IMR-90 (cell line): ENCODE measurements around the gene TMEM17. TPM values are rescaled to one million over a fixed set of nuclear protein-coding genes. Genes with fewer than 3 reads are reported as not detected.

Experiments used
- ATAC-seq: fragments of 200-7000 bp; cut with Tn5 transposase; 2 replicates; pipeline ENCODE4 v1.9.1; 2020; ENCODE audit warnings: low read depth, mild to moderate bottlenecking, moderate library complexity
- BruUV-seq: library from RNA; stranded (reverse); fragments of 400-500 nt; replicated peaks from 2 replicates; lab custom pipeline; 2021; lab: Mats Ljungman, UMichigan
- CTCF ChIA-PET: fragments of 300-600 bp; formaldehyde crosslinking; extraction: SDS; loops from one replicate; lab custom pipeline; 2021; ENCODE audit warnings: antibody characterized with exemption; lab: Yijun Ruan, JAX
- POLR2A ChIA-PET: fragments of 300-600 bp; sonication (Branson Sonifier 250); formaldehyde crosslinking; loops from one replicate; lab custom pipeline; 2022; ENCODE audit warnings: antibody characterized with exemption; ENCODE audit not compliant: unreplicated experiment; lab: Charles Lee
- DNase-seq: peaks from one replicate; pipeline ENCODE4 v3.0.0; 2013
- H2AFZ ChIP-seq: replicated peaks from 2 replicates; pipeline ENCODE3; 2013; ENCODE audit warnings: low read length, mild to moderate bottlenecking; ENCODE audit not compliant: poor library complexity
- H2AK5ac ChIP-seq: 2 replicates; pipeline ENCODE4 v1.6.1; 2013; ENCODE audit warnings: low read depth, low read length, inconsistent platforms
- H2AK9ac ChIP-seq: replicated peaks from 2 replicates; pipeline ENCODE3; 2013; ENCODE audit warnings: mild to moderate bottlenecking, low read depth, low read length, moderate library complexity; ENCODE audit not compliant: poor library complexity
- H2BK120ac ChIP-seq: 2 replicates; pipeline ENCODE4 v1.6.1; 2013; ENCODE audit warnings: low read depth, low read length, inconsistent platforms
- H2BK15ac ChIP-seq: 3 replicates; pipeline ENCODE4 v1.6.1; 2013; ENCODE audit warnings: low read depth, low read length, inconsistent platforms
- H2BK20ac ChIP-seq: 2 replicates; pipeline ENCODE4 v1.6.1; 2013; ENCODE audit warnings: low read depth, mild to moderate bottlenecking, inconsistent platforms, low read length, moderate library complexity
- H2BK5ac ChIP-seq: 2 replicates; pipeline ENCODE4 v1.6.1; 2013; ENCODE audit warnings: mild to moderate bottlenecking, low read depth, low read length, inconsistent platforms; ENCODE audit not compliant: poor library complexity, severe bottlenecking
- H3K14ac ChIP-seq: replicated peaks from 2 replicates; pipeline ENCODE4 v1.6.1; 2013; ENCODE audit warnings: low read depth, low read length, inconsistent platforms
- H3K18ac ChIP-seq: 2 replicates; pipeline ENCODE4 v1.6.1; 2013; ENCODE audit warnings: low read depth, low read length, control low read depth
- H3K23ac ChIP-seq: 2 replicates; pipeline ENCODE4 v1.6.1; 2013; ENCODE audit warnings: low read depth, low read length, inconsistent platforms
- H3K27ac ChIP-seq: 2 replicates; pipeline ENCODE4 v1.5.1; 2013; ENCODE audit warnings: mild to moderate bottlenecking, control low read depth, low read length; ENCODE audit not compliant: insufficient read depth
- H3K27me3 ChIP-seq: 2 replicates; pipeline ENCODE4 v1.6.1; 2013; ENCODE audit warnings: low read length; ENCODE audit not compliant: control insufficient read depth, insufficient read depth
- H3K36me3 ChIP-seq: 2 replicates; pipeline ENCODE4 v1.6.1; 2013; ENCODE audit warnings: low read length, mixed read lengths; ENCODE audit not compliant: control insufficient read depth, insufficient read depth
- H3K4ac ChIP-seq: 2 replicates; pipeline ENCODE4 v1.6.1; 2013; ENCODE audit warnings: low read depth, low read length, inconsistent platforms
- H3K4me1 ChIP-seq: 2 replicates; pipeline ENCODE4 v1.6.1; 2013; ENCODE audit warnings: low read length, mixed read lengths; ENCODE audit not compliant: control insufficient read depth, insufficient read depth
- H3K4me2 ChIP-seq: 2 replicates; pipeline ENCODE4 v1.6.1; 2013; ENCODE audit warnings: low read depth, mild to moderate bottlenecking, control low read depth, low read length, moderate library complexity
- H3K4me3 ChIP-seq: 2 replicates; pipeline ENCODE4 v1.5.1; 2013; ENCODE audit warnings: low read depth, mild to moderate bottlenecking, control low read depth, low read length, moderate library complexity; ENCODE audit not compliant: insufficient read depth
- H3K56ac ChIP-seq: 2 replicates; pipeline ENCODE4 v1.6.1; 2013; ENCODE audit warnings: low read length, inconsistent platforms; ENCODE audit not compliant: insufficient read depth; ENCODE audit errors: extremely low read depth
- H3K79me1 ChIP-seq, 2 experiments: 2 replicates each; pipeline ENCODE4 v1.6.1; 2013; ENCODE audit warnings: low read length in 2 of 2, inconsistent platforms in 1 of 2, low read depth in 1 of 2
- H3K9ac ChIP-seq: 2 replicates; pipeline ENCODE4 v1.6.1; 2013; ENCODE audit warnings: low read depth, low read length, control low read depth
- H3K9me1 ChIP-seq: 2 replicates; pipeline ENCODE4 v1.6.1; 2013; ENCODE audit warnings: low read length, inconsistent platforms; ENCODE audit not compliant: insufficient read depth
- H3K9me3 ChIP-seq: 2 replicates; pipeline ENCODE4 v1.6.1; 2013; ENCODE audit warnings: low read length; ENCODE audit not compliant: control insufficient read depth, insufficient read depth
- H4K20me1 ChIP-seq: 2 replicates; pipeline ENCODE4 v1.6.1; 2013; ENCODE audit warnings: low read length, inconsistent platforms; ENCODE audit not compliant: insufficient read depth
- H4K5ac ChIP-seq: 2 replicates; pipeline ENCODE4 v1.6.1; 2013; ENCODE audit warnings: mild to moderate bottlenecking, low read depth, low read length, control low read depth
- H4K8ac ChIP-seq, 2 experiments: 2 replicates each; pipeline ENCODE4 v1.6.1; 2013; ENCODE audit warnings: low read depth in 2 of 2, low read length in 2 of 2, control low read depth in 1 of 2, inconsistent platforms in 1 of 2
- H4K91ac ChIP-seq: 2 replicates; pipeline ENCODE4 v1.6.1; 2013; ENCODE audit warnings: low read depth, low read length, inconsistent platforms; ENCODE audit not compliant: insufficient read depth
- CEBPB ChIP-seq: IDR thresholded peaks from 2 replicates; pipeline ENCODE4 v1.6.1; 2012; ENCODE audit warnings: low read depth, low read length, improper control_type of control experiment
- MXI1 ChIP-seq: IDR thresholded peaks from 2 replicates; pipeline ENCODE4 v1.6.1; 2012; ENCODE audit warnings: low read depth, mild to moderate bottlenecking, low read length, moderate library complexity, borderline replicate concordance
- POLR2A ChIP-seq: IDR thresholded peaks from 2 replicates; pipeline ENCODE4 v1.6.1; 2012; ENCODE audit warnings: mild to moderate bottlenecking, low read depth, low read length
- RCOR1 ChIP-seq: IDR thresholded peaks from 2 replicates; pipeline ENCODE4 v1.6.1; 2012; ENCODE audit warnings: mild to moderate bottlenecking, low read length, improper control_type of control experiment; ENCODE audit not compliant: insufficient replicate concordance
- RFX5 ChIP-seq: IDR thresholded peaks from 2 replicates; pipeline ENCODE4 v1.8.0; 2012; ENCODE audit warnings: low read depth, mild to moderate bottlenecking, low read length, moderate library complexity
- WGBS, 2 experiments: methylation state at CpG; one replicate each; pipeline versions ENCODE4 v1.1.5 to v1.1.7; 2013; ENCODE audit warnings: missing lambda C conversion rate in 2 of 2; ENCODE audit not compliant: insufficient read length in 1 of 2; ENCODE audit errors: extremely low coverage in 2 of 2; 5-methylcytosine and 5-hydroxymethylcytosine counted together
- dilution Hi-C: fragments of 300-500 bp; cut with HindIII; formaldehyde crosslinking; loops from one replicate; pipeline ENCODE4 v1.14.3; 2018; ENCODE audit warnings: low sequenced_read_pairs; ENCODE audit not compliant: unreplicated experiment
- in situ Hi-C: fragments of 300-500 bp; cut with MboI; formaldehyde crosslinking; loops from 3 replicates; pipeline ENCODE4 v1.14.3; 2019; ENCODE audit warnings: low sequenced_read_pairs, inconsistent platforms, mixed read lengths
- intact Hi-C: fragments of 100-400 bp; cut with micrococcal nuclease; formaldehyde crosslinking; loops from 2 replicates; pipeline ENCODE4 v1.10.0; 2022
- polyA plus RNA-seq, 3 experiments: library from polyadenylated mRNA; depleted of rRNA; stranded (reverse); fragments of >200 nt; gene quantifications; 2 replicates each; pipeline ENCODE4 v1.2.3, GENCODE V29; 2012; ENCODE audit warnings: low replicate concordance in 1 of 3
- total RNA-seq: library from RNA; depleted of rRNA; stranded (reverse); fragments of >200 nt; gene quantifications from 2 replicates; pipeline ENCODE4 v1.2.3, GENCODE V29; 2012

The TMEM17 gene
- total and polyA plus RNA-seq, 2 of the 4 experiments (the other 2 are of a cell fraction), result 1.3 to 1.8 TPM

DNA sequence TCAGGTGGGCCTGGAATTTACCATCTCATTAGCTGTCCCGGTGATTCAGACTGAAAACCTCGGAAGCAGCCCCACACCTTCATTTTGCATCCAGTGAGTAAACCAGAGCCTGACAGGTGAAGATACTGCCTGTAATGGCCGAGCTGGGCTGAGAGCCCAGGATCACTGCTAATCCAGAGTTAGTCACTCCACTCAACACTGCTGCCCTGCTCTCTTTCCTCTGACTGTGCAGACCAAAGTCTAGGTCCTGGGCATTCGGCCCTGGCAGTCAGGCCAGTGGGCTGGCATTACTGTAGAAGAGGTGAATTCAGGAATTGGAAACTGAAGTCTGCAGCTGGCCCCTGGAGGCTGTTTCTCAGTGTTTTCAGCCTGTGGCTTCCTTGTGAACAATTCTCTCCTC, 44.3 kb downstream of the TMEM17 start:
- in situ Hi-C loops, result loop anchor here (25.0 kb wide), 2 partner anchors 576 to 1026 kb away; no protein-coding TSS in a partner anchor
- H2AK9ac ChIP-seq, result no peak overlapping the region
- H3K79me1 ChIP-seq, result no peaks in the 10 kb centered on the region
- no peak overlapping the region for H2BK120ac ChIP-seq
- H3K9ac ChIP-seq, result no peak overlapping the region
- intact Hi-C loops, result no loop called here
- H4K8ac ChIP-seq, result no peak overlapping the region
- peak; percentile 70 for DNase-seq
- no peak overlapping the region for H3K23ac ChIP-seq
- CTCF ChIA-PET, result no interaction called here
- H4K20me1 ChIP-seq, result no peaks in the 10 kb centered on the region
- H2BK5ac ChIP-seq, result no peak overlapping the region
- H3K14ac ChIP-seq, result no peak overlapping the region
- no peak overlapping the region for H3K27ac ChIP-seq
- no peaks in the 10 kb centered on the region for H3K36me3 ChIP-seq
- WGBS, 2 experiments, result 67% methylated on average over 1 of the region's 4 CpGs; no CpG with 5 or more reads in 1 of the 2 experiments
- H2AFZ ChIP-seq, result peak overlapping the region; percentile 4
- TF ChIP-seq CEBPB (no peak), POLR2A (no peak), RCOR1 (no peak), RFX5 (no peak), MXI1 (no peak)
- no peak overlapping the region for H4K91ac ChIP-seq
- H4K5ac ChIP-seq, result no peak overlapping the region
- no peak overlapping the region for H2BK15ac ChIP-seq
- H3K4ac ChIP-seq, result no peak overlapping the region
- H3K4me3 ChIP-seq, result no peak overlapping the region
- H3K4me1 ChIP-seq, result peaks cover 7% of the 10 kb centered on the region; the same call in 1 of the 2 replicates
- no peak overlapping the region for H2AK5ac ChIP-seq
- POLR2A ChIA-PET, result no interaction called here
- no peak overlapping the region for H3K4me2 ChIP-seq
- H3K27me3 ChIP-seq, result no peaks in the 10 kb centered on the region
- no peak overlapping the region for H3K56ac ChIP-seq
- 0 out of 2 replicates have a peak, but pooled peaks have one; percentile 15 for ATAC-seq
- no peaks in the 10 kb centered on the region for H3K9me3 ChIP-seq
- H3K18ac ChIP-seq, result no peak overlapping the region
- no TSS peak for BruUV-seq
- H2BK20ac ChIP-seq, result no peak overlapping the region
- dilution Hi-C loops, result no loop called here
- no peaks in the 10 kb centered on the region for H3K9me1 ChIP-seq
